GM13977 (cell line): ENCODE data around the gene VPS52.

ENCODE experiments used
- DNase-seq: peaks from one replicate; pipeline ENCODE4 v3.0.0; 2012; ENCODE audit warnings: low spot score
- in situ Hi-C: fragments of 300-500 bp; cut with MboI; formaldehyde crosslinking; loops from one replicate; pipeline ENCODE4 v1.12.0; 2022; ENCODE audit warnings: low sequenced_read_pairs, low pct_unique_long_range_greater_than_20kb, mixed read lengths, inconsistent platforms; ENCODE audit not compliant: unreplicated experiment
- TF ChIP-seq, protein P1 (sequence below): IDR thresholded peaks from 2 replicates; pipeline ENCODE4 v1.5.1; 2012; ENCODE audit warnings: mild to moderate bottlenecking, control low read depth; ENCODE audit not compliant: insufficient read depth; ENCODE audit errors: extremely low read depth, missing control alignments

Gene VPS52

GRCh38 chr6:33259032-33259431, 12.6 kb downstream of the VPS52 start:
- in situ Hi-C loops = no loop called here
- TF ChIP-seq, protein P1, sequence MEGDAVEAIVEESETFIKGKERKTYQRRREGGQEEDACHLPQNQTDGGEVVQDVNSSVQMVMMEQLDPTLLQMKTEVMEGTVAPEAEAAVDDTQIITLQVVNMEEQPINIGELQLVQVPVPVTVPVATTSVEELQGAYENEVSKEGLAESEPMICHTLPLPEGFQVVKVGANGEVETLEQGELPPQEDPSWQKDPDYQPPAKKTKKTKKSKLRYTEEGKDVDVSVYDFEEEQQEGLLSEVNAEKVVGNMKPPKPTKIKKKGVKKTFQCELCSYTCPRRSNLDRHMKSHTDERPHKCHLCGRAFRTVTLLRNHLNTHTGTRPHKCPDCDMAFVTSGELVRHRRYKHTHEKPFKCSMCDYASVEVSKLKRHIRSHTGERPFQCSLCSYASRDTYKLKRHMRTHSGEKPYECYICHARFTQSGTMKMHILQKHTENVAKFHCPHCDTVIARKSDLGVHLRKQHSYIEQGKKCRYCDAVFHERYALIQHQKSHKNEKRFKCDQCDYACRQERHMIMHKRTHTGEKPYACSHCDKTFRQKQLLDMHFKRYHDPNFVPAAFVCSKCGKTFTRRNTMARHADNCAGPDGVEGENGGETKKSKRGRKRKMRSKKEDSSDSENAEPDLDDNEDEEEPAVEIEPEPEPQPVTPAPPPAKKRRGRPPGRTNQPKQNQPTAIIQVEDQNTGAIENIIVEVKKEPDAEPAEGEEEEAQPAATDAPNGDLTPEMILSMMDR = no peak
- no peak for DNase-seq

DNA sequence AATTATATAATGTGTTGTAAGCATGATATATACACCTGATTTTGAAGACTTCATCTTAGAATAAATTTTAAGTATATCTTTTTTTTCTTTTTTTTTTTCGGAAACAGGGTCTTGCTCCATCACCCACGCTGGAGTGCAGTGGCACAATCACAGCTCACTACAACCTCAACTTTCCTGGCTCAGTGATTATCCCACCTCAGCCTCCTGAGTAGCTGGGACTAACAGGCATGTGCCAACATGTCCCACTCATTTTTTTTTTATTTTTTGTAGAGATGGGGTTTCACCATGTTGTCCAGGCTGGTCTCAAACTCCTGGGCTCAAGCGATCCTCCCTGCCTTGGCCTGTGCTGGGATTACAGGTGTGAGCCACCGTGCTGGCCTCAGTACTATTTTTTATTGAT, 17.1 kb downstream of the VPS52 start:
- TF ChIP-seq, protein P1 = no peak
- in situ Hi-C loops = no loop called here
- DNase-seq = no peak

- no peak for DNase-seq
- in situ Hi-C loops = no loop called here
- TF ChIP-seq, protein P1 = no peak
Measured at GRCh38 chr6:33252759-33253158, 18.9 kb downstream of the VPS52 start.

DNA sequence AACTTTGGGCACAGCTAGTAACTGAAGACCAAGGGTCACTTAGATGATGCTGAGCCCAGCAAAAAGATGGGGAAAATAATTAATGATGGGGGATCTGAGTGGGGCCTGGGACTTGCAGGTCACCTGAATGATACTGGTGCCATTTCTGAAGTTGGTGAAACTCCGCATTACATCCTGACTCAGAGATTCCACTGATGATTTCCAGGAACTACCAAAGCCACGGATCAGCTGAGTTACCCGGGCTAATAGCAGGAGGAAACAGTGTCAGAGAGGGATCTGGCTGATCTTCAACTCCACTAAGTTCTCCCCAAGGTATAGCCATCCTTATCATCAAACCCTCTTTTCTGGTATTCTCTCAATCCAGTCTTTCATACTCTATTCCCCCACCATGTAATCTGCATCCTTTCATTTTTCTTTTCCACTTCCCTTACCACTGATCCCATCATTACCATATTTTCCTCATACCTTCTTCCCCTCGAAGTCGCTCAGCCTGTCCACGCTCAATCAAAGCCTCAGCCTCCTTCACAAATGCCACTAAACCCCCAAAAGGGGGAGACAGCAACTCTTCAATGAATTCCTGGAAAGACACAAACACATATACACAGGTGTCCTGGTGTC, 20.2 kb downstream of the VPS52 start:
- in situ Hi-C loops = no loop called here
- TF ChIP-seq, protein P1 = peak; percentile 5
- no peak for DNase-seq

DNA sequence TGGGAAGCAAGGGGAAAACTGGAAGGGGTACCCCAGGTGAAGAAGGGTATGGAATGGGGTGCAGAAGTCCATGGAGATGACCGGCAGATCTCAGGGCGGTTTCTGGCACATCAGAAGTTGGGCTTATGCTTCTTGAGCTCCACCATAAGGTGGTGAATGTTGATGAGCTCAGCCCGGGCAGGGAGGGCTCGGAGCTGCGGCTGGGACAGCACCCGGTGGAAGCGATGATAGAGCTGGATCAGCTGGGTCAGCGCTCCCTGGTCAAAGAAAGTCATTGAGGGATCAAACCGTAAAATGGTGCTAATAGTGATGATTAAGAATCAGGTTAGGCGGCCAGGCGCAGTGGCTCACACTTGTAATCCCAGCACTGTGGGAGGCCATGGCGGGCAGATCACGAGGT, 20.9 kb downstream of the VPS52 start:
- TF ChIP-seq, protein P1 = no peak
- in situ Hi-C loops = no loop called here
- no peak for DNase-seq

GRCh38 chr6:33249732-33250630, 21.7 kb downstream of the VPS52 start:
- in situ Hi-C loops = loop anchor here (10.0 kb wide), 1 partner anchor 245 kb away; the partner anchor contains the start of gene HLA-DOA
- TF ChIP-seq, protein P1 = no peak
- no peak for DNase-seq
